ENCODE data around the gene L1TD1. TPM values are rescaled to one million over a fixed set of nuclear protein-coding genes. Genes with fewer than 3 reads are reported as not detected.
A peak's percentile ranks its signal among the peaks of the same experiment; 100 is the strongest.

Gene L1TD1
- total and polyA plus RNA-seq, 9 of the 15 experiments (the other 6 are each of a cell fraction or from before 2014, with no cell fraction given) = 0.09 TPM; not detected in 8

DNA sequence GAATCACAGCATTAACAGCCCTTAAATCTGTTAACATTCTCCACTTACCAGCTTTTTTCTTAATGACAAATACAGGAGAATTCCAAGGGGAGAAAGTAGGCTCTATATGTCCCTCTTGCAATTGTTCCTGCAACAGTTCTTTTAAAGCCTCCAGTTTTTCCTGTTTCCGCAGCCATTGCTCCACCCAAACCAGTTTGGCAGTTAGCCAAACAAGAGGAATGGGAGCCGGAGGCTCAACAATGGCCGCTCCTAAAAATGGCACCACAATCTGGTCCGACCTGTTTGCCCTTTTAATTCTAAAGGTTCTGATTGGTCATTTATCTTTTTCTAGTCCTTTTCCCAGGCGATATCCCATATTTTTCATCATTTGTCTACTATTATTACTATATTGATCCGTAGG, 14.0 kb upstream of the L1TD1 start:
- Histone ChIP-seq H3K4me1 (replicated peaks in 1 of 2; ENCODE audit: control insufficient read depth in 2 of 2, insufficient read depth in 2 of 2, low read length in 2 of 2) (no peaks in the 10 kb centered on the region), H3K27me3 (ENCODE audit: control insufficient read depth in 2 of 2, insufficient read depth in 2 of 2, low read length in 2 of 2) (no peaks in the 10 kb centered on the region; a peak in 1 of 5 replicates), H3K79me2 (ENCODE audit: control insufficient read depth, insufficient read depth, low read length) (no peaks in the 10 kb centered on the region), H3K9me3 (replicated peaks; ENCODE audit: control insufficient read depth, insufficient read depth, low read depth, low read length) (no peaks in the 10 kb centered on the region), H3K27ac (ENCODE audit: extremely low read depth, low read depth, low read length) (no peak overlapping the region), H3K9ac (ENCODE audit: insufficient read depth in 1 of 2, low read depth in 2 of 2, low read length in 2 of 2) (no peak overlapping the region), H3K4me3 (no peak overlapping the region), H2AFZ (ENCODE audit: low read depth, low read length) (no peak overlapping the region), H3K9me1 (ENCODE audit: control insufficient read depth, insufficient read depth, low read length) (no peaks in the 10 kb centered on the region), H3K4me2 (ENCODE audit: insufficient read depth, low read length) (no peak overlapping the region), H4K20me1 (replicated peaks; ENCODE audit: control insufficient read depth, insufficient read depth, low read length) (no peaks in the 10 kb centered on the region), H3K36me3 (ENCODE audit: control insufficient read depth, insufficient read depth, low read length) (no peaks in the 10 kb centered on the region)
- intact Hi-C loops (cut with micrococcal nuclease) (no loop called here), in situ Hi-C loops (cut with MboI) (no loop called here)
- FAIRE-seq (no peak), DNase-seq (ENCODE audit: extremely low read depth in 1 of 4, low spot score in 3 of 4) (no peak), ATAC-seq (no peak)
- ChIA-PET POLR2A (interaction anchor here (0.6 kb wide), 1 partner anchor 1415 kb away, joined by 3 read pairs; no protein-coding TSS in a partner anchor), CTCF (ENCODE audit: low intra/inter-chr PET ratio) (no interaction called here)
- 0% methylated on average over 6 of the region's 6 CpGs for WGBS (ENCODE audit: insufficient coverage, low coverage, missing lambda C conversion rate)
- no peak for TF ChIP-seq MTA1 (IDR thresholded peaks at IDR 0.05; ENCODE audit: borderline replicate concordance)
- TF ChIP-seq NFIC (IDR thresholded peaks at IDR 0.05) = peak; percentile 44; the same call in 1 of the 2 replicates
- no peak for TF ChIP-seq MECOM (CRISPR knock-in tag; IDR thresholded peaks at IDR 0.05)
- TF ChIP-seq ZNF699 (CRISPR knock-in tag; IDR thresholded peaks at IDR 0.05; ENCODE audit: insufficient replicate concordance) = no peak
- no peak for TF ChIP-seq CBFB (CRISPR knock-in tag; IDR thresholded peaks at IDR 0.05)
- no TSS peak for BruUV-seq (replicated peaks)

DNA sequence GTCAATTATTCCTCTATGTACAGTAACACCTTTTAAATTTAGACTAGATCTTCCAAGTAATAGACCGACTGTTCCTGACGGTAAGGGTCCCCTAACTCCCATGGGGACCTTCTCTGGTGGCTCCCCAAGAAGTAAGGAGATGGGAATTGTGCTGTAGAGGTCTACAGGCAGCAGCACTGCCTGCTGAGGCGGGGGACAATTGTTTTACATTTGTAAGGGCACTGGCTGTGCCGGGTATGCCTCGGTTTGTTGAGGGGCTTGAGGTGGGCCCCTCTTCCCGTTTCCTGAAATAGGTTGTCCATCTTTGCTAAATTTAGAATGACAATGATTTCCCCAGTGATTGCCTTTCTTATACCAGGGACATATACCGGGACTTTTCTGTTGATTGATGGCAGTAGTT, 13.1 kb upstream of the L1TD1 start:
- in situ Hi-C loops (cut with MboI) (no loop called here), intact Hi-C loops (cut with micrococcal nuclease) (no loop called here)
- Histone ChIP-seq H3K9ac (ENCODE audit: insufficient read depth in 1 of 2, low read depth in 2 of 2, low read length in 2 of 2) (no peak overlapping the region), H2AFZ (ENCODE audit: low read depth, low read length) (no peak overlapping the region), H3K36me3 (ENCODE audit: control insufficient read depth, insufficient read depth, low read length) (no peaks in the 10 kb centered on the region), H3K9me1 (ENCODE audit: control insufficient read depth, insufficient read depth, low read length) (no peaks in the 10 kb centered on the region), H3K4me3 (no peak overlapping the region), H3K79me2 (ENCODE audit: control insufficient read depth, insufficient read depth, low read length) (no peaks in the 10 kb centered on the region), H3K27me3 (ENCODE audit: control insufficient read depth in 2 of 2, insufficient read depth in 2 of 2, low read length in 2 of 2) (no peaks in the 10 kb centered on the region; a peak in 1 of 5 replicates), H3K27ac (ENCODE audit: extremely low read depth, low read depth, low read length) (no peak overlapping the region), H3K4me1 (replicated peaks in 1 of 2; ENCODE audit: control insufficient read depth in 2 of 2, insufficient read depth in 2 of 2, low read length in 2 of 2) (no peaks in the 10 kb centered on the region), H4K20me1 (replicated peaks; ENCODE audit: control insufficient read depth, insufficient read depth, low read length) (no peaks in the 10 kb centered on the region), H3K4me2 (ENCODE audit: insufficient read depth, low read length) (no peak overlapping the region), H3K9me3 (replicated peaks; ENCODE audit: control insufficient read depth, insufficient read depth, low read depth, low read length) (no peaks in the 10 kb centered on the region)
- FAIRE-seq = no peak
- ChIA-PET POLR2A (no interaction called here), CTCF (ENCODE audit: low intra/inter-chr PET ratio) (no interaction called here)
- DNase-seq (ENCODE audit: extremely low read depth in 1 of 4, low spot score in 3 of 4) = no peak
- WGBS (ENCODE audit: insufficient coverage, low coverage, missing lambda C conversion rate) = 0% methylated on average over 7 of the region's 7 CpGs
- no peak for ATAC-seq
- no TSS peak for BruUV-seq (replicated peaks)
- TF ChIP-seq JUNB (CRISPR knock-in tag; conservative IDR thresholded peaks at IDR 0.05) (no peak), ZZZ3 (IDR thresholded peaks at IDR 0.05) (no peak), PRPF4 (IDR thresholded peaks at IDR 0.05; ENCODE audit: insufficient read depth, low read depth, low read length, poor library complexity, severe bottlenecking) (no peak), STAG1 (CRISPR knock-in tag; IDR thresholded peaks at IDR 0.05; ENCODE audit: borderline replicate concordance) (no peak), NFRKB (IDR thresholded peaks at IDR 0.05; ENCODE audit: low read depth) (no peak), KAT8 (IDR thresholded peaks at IDR 0.05; ENCODE audit: low read depth) (no peak), ZFPM2 (CRISPR knock-in tag; IDR thresholded peaks at IDR 0.05) (no peak)
- TF ChIP-seq, protein P1, sequence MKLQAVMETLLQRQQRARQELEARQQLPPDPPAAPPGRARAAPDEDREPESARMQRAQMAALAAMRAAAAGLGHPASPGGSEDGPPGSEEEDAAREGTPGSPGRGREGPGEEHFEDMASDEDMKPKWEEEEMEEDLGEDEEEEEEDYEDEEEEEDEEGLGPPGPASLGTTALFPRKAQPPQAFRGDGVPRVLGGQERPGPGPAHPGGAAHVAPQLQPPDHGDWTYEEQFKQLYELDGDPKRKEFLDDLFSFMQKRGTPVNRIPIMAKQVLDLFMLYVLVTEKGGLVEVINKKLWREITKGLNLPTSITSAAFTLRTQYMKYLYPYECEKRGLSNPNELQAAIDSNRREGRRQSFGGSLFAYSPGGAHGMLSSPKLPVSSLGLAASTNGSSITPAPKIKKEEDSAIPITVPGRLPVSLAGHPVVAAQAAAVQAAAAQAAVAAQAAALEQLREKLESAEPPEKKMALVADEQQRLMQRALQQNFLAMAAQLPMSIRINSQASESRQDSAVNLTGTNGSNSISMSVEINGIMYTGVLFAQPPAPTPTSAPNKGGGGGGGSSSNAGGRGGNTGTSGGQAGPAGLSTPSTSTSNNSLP (IDR thresholded peaks at IDR 0.05; ENCODE audit: borderline replicate concordance, low read depth, low read length) = no peak
